ENCODE data around the gene KDM2B. TPM values are rescaled to one million over a fixed set of nuclear protein-coding genes. Genes with fewer than 3 reads are reported as not detected.

Gene KDM2B
- total RNA-seq, 2 experiments from 2014 or later, result 84.8 to 88.7 TPM

DNA sequence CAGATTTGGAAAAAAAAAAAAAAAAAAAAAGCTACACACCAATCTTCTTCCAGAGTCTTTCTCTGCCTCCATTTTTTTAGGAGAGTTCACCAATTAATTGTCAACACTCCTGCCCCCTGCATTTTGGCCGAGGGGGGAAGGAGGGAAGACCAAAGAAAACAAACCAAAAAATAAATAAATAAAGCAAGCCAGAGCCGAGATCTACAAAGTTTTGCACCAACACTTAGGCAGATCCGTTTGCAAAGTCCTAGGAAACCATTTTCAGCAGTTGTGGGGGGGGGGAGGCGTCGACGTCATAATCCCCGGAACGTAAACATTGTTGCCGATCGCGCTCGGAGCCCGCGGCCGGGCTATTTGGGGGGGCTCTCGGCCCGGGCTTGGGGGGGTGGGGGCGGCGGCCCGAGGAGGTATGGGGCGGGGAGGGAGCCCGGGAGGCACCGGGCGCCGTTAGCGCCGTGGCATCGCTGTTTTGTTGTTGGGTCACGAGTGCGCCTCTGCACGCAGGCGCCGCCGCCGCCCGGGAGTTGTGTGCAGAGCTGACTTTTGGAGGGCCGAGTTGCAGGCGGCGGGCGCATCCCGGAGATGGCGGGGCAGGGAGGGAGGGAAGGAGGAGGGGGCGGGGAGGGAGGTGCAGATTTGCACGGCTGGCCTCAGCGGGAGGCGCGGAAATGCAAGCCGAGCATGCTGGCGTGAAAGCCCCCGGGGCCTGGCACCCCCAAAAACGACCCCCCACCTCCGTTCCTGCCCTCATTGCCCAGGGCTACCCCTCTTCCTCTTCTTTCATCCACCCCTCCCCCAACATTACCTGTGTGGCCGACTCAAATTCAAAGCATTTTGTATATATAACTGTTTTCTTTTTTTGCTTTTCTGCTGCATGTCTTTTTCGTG lies 598 bp downstream of the KDM2B start:
- Mint-ChIP-seq H3K27ac (peak overlapping the region; percentile 98), H3K9me3 (no peaks in the 10 kb centered on the region), H3K36me3 (peaks cover 8% of the 10 kb centered on the region), H3K27me3 (no peaks in the 10 kb centered on the region), H3K4me1 (peaks cover 31% of the 10 kb centered on the region), H3K4me3 (peak overlapping the region; percentile 93)
- ATAC-seq (ENCODE audit: low read depth), result peak; percentile 63
- peak; percentile 82 for DNase-seq
- POLR2A ChIA-PET, result interaction anchor here (0.5 to 3.8 kb wide), 30 partner anchors 9 to 1289 kb away, joined by 3 to 61 read pairs (median 5); partner anchors contain the start of genes MORN3, ORAI1, RNF34 and RNU4-2

- H3K27ac Mint-ChIP-seq, result peak overlapping the region; percentile 98
- peaks cover 31% of the 10 kb centered on the region for H3K4me1 Mint-ChIP-seq
- ATAC-seq (ENCODE audit: low read depth) (peak; percentile 43), DNase-seq (peak; percentile 72)
- H3K4me3 Mint-ChIP-seq, result peak overlapping the region; percentile 93
- H3K36me3 Mint-ChIP-seq, result peaks cover 11% of the 10 kb centered on the region
- no peaks in the 10 kb centered on the region for H3K27me3 Mint-ChIP-seq
- H3K9me3 Mint-ChIP-seq, result no peaks in the 10 kb centered on the region
- POLR2A ChIA-PET, result interaction anchor here (0.5 to 3.8 kb wide), 26 partner anchors 11 to 1288 kb away, joined by 3 to 61 read pairs (median 5); partner anchors contain the start of genes MORN3, ORAI1, RNF34 and RNU4-2
Measured at GRCh38 chr12:121579190-121579791, 1.5 kb downstream of the KDM2B start.

GRCh38 chr12:121578230-121579189 lies 2.3 kb downstream of the KDM2B start:
- H3K27me3 Mint-ChIP-seq, result no peaks in the 10 kb centered on the region
- DNase-seq (no peak), ATAC-seq (ENCODE audit: low read depth) (peak; percentile 9)
- POLR2A ChIA-PET, result interaction anchor here (0.6 to 3.8 kb wide), 15 partner anchors 11 to 178 kb away, joined by 3 to 61 read pairs (median 6); partner anchors contain the start of genes MORN3 and ORAI1
- peak overlapping the region; percentile 93 for H3K4me3 Mint-ChIP-seq
- H3K4me1 Mint-ChIP-seq, result peaks cover 27% of the 10 kb centered on the region
- peak overlapping the region; percentile 73 for H3K27ac Mint-ChIP-seq
- peaks cover 15% of the 10 kb centered on the region for H3K36me3 Mint-ChIP-seq
- H3K9me3 Mint-ChIP-seq, result no peaks in the 10 kb centered on the region

DNA sequence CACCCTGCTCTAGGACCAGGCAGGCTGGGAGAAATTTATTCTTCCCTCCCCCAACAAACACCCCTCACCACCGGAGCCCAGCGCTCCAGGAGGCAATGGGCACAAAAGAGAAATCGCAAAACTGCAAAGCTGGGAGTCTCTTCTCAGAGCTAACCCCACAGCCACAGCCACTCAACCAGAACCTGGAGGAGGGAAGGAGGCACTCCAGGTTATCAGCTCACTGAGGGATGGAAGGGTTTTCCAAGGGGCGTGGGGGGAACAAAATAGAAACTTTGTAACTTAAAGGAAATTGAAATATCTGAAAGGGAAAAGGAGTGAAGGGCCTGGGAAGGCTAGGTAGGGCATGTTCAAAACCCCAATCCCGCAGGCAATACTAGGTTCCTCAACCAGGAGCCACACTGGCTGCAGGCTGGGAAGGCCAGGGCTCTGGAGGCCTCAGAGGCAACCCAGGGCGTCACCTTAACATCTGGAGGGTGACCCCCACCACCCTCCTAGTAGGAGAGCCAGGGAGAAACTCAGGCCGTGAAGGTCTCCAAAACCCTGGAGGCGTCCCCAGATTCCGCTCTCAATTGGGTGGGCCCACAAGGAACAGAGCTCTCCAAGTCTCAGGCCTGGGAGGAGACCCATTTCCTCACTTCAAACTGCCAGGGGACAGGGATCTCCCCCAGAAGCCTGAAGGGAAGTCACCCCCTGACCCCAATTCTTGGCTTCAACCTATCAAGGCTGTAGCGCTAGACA lies 3.2 kb downstream of the KDM2B start:
- no peak for ATAC-seq (ENCODE audit: low read depth)
- Mint-ChIP-seq H3K9me3 (no peaks in the 10 kb centered on the region), H3K4me3 (peak overlapping the region; percentile 29), H3K27ac (no peak overlapping the region), H3K36me3 (peaks cover 16% of the 10 kb centered on the region), H3K4me1 (peaks cover 26% of the 10 kb centered on the region), H3K27me3 (no peaks in the 10 kb centered on the region)
- no peak for DNase-seq
- POLR2A ChIA-PET, result interaction anchor here (0.8 to 1.4 kb wide), 2 partner anchors 25 to 60 kb away, joined by 3 read pairs; no protein-coding TSS in a partner anchor

DNA sequence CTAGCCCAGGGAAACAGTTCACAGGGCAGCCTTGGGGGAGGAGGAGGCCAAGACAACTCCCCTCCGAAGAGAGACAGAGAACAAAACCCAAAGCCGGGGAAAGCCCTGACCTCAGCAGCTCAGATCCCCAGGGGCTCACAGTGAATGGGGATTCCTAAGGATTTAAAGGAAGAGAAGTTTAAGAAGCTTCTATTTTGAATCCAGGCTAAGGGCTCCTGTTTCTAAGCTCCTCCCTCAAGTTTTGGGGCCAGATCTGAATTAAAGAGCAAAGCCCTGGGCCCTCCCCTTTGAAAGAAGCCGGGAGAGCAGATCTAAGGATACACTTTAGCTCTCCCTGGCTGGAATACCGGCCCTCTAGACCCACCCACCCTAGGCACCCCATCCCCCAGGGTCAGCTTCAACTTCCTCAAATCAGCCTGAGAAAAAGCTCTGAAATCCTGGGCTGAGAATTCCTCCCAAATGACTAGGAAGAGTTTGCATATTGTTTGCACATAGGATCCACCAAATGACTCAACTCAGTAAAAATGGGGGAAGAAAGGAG lies 3.9 kb downstream of the KDM2B start:
- peak overlapping the region; percentile 29 for H3K4me3 Mint-ChIP-seq
- POLR2A ChIA-PET, result interaction anchor here (0.8 to 1.4 kb wide), 2 partner anchors 24 to 61 kb away, joined by 3 read pairs; no protein-coding TSS in a partner anchor
- no peak overlapping the region for H3K27ac Mint-ChIP-seq
- ATAC-seq (ENCODE audit: low read depth) (no peak), DNase-seq (no peak)
- H3K4me1 Mint-ChIP-seq, result peaks cover 20% of the 10 kb centered on the region
- no peaks in the 10 kb centered on the region for H3K9me3 Mint-ChIP-seq
- no peaks in the 10 kb centered on the region for H3K27me3 Mint-ChIP-seq
- H3K36me3 Mint-ChIP-seq, result peaks cover 21% of the 10 kb centered on the region

- POLR2A ChIA-PET, result interaction anchor here (1.3 kb wide), 1 partner anchor 23 kb away, joined by 3 read pairs; no protein-coding TSS in a partner anchor
- DNase-seq (no peak), ATAC-seq (ENCODE audit: low read depth) (no peak)
- Mint-ChIP-seq H3K4me1 (peaks cover 13% of the 10 kb centered on the region), H3K9me3 (no peaks in the 10 kb centered on the region), H3K36me3 (peaks cover 26% of the 10 kb centered on the region), H3K4me3 (no peak overlapping the region), H3K27ac (no peak overlapping the region), H3K27me3 (no peaks in the 10 kb centered on the region)
Measured at GRCh38 chr12:121575952-121576625, 4.7 kb downstream of the KDM2B start.

DNA sequence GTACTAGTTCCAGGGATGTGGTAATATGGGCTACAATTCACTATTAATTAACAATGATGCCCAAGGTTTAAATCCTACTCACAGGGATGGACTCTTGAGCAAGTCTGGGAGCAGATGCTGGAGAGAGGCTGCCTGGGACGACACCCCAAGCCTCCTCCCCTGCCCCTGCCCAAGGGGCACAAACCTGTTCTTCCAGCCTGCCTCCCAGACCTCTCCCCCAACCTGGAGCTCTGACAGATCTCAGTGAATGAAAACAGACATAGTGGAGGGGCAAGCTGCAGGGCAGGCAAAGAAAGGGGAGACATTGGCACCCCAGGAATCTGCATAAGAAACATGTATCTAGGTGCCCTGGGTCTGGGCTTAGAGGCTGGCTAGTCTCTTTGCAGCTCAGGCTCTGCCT lies 5.8 kb downstream of the KDM2B start:
- Mint-ChIP-seq H3K36me3 (peaks cover 34% of the 10 kb centered on the region), H3K4me1 (peaks cover 14% of the 10 kb centered on the region), H3K9me3 (no peaks in the 10 kb centered on the region), H3K4me3 (no peak overlapping the region), H3K27ac (no peak overlapping the region), H3K27me3 (no peaks in the 10 kb centered on the region)
- DNase-seq (no peak), ATAC-seq (ENCODE audit: low read depth) (no peak)
- POLR2A ChIA-PET, result interaction anchor here (1.3 kb wide), 1 partner anchor 22 kb away, joined by 3 read pairs; no protein-coding TSS in a partner anchor

DNA sequence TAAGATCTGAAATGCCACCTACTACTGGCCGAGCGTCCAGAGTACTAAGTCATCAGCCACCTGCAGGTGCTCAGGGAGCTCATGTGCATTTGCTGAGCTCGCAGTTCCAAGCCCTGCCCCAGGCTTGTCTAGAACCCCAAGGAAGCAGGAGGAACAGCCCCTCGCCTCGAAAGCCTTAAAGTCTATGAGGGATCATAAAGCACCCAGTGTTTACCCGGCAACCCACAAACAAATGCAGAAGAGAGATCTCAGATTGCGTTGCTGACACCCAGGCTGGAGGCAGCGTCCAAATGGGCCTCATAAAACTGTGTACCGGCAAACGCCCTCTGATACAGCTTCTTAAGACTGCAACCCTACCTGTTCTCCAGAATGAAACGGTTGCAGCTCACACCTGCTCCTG lies 6.8 kb downstream of the KDM2B start:
- no peak overlapping the region for H3K27ac Mint-ChIP-seq
- ATAC-seq (ENCODE audit: low read depth) (no peak), DNase-seq (no peak)
- peaks cover 14% of the 10 kb centered on the region for H3K4me1 Mint-ChIP-seq
- peaks cover 34% of the 10 kb centered on the region for H3K36me3 Mint-ChIP-seq
- H3K27me3 Mint-ChIP-seq, result no peaks in the 10 kb centered on the region
- no peaks in the 10 kb centered on the region for H3K9me3 Mint-ChIP-seq
- POLR2A ChIA-PET, result interaction anchor here (0.6 to 0.7 kb wide), 2 partner anchors 37 to 83 kb away, joined by 3 to 7 read pairs; no protein-coding TSS in a partner anchor
- H3K4me3 Mint-ChIP-seq, result no peak overlapping the region

- Mint-ChIP-seq H3K27ac (no peak overlapping the region), H3K4me1 (peaks cover 11% of the 10 kb centered on the region)
Measured at GRCh38 chr12:121571920-121572319, 8.9 kb downstream of the KDM2B start.

DNA sequence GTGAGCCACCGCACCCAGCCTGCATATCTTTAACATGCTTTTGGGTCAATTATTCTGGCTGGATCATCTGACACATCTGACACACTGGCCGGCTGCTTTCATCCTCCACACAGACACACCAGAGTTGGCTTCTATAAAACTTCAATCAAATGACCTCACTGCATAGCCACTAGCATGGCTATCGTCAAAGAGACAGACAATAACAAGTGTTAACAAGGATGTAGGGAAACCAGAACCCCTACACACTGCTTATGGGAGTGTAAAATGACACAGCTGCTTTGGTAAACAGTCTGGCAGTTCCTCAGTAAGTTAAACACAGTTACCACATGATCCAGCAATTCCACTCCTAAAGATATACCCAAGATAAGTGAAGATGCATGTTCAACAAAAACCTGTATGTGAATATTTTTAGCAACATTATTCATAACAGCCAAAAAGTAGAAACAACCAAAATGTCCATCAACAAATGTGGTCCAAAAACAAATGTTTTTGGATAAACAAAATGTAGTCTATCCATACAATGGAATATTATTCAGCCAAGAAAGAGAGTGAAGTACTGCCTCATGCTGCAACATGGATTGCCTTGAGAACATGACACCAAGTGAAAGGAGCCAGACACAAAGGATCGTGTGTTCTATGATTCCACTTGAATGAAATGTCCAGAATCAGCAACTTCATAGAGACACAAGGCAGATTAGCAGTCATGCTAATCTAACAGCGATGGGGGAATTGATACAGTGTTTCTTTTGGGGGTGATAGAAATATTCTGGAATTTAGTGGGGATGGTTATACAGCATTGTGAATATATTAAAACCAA lies 10.1 kb downstream of the KDM2B start:
- POLR2A ChIA-PET, result no interaction called here
- DNase-seq, result no peak
- Mint-ChIP-seq H3K4me1 (peaks cover 11% of the 10 kb centered on the region), H3K27me3 (no peaks in the 10 kb centered on the region), H3K27ac (peak overlapping the region; percentile 16), H3K9me3 (no peaks in the 10 kb centered on the region), H3K36me3 (peaks cover 40% of the 10 kb centered on the region), H3K4me3 (no peak overlapping the region)
- no peak for ATAC-seq (ENCODE audit: low read depth)

More at GRCh38 chr12:121571920-121572319, 8.9 kb downstream of the KDM2B start:
- ATAC-seq (ENCODE audit: low read depth), result no peak
- no peak for DNase-seq
- peaks cover 43% of the 10 kb centered on the region for H3K36me3 Mint-ChIP-seq
- H3K9me3 Mint-ChIP-seq, result no peaks in the 10 kb centered on the region
- H3K4me3 Mint-ChIP-seq, result no peak overlapping the region
- POLR2A ChIA-PET, result interaction anchor here (0.7 kb wide), 1 partner anchor 16 kb away, joined by 3 read pairs; no protein-coding TSS in a partner anchor
- H3K27me3 Mint-ChIP-seq, result no peaks in the 10 kb centered on the region

Data from activated naive CD8-positive, alpha-beta T cell treated with anti-CD3 and anti-CD28 coated beads, Interleukin-2, amount 10 ng/mL, durations not matched to agents 7 days and 5 days (primary cell).